ENCODE measurements around the gene TMEM132C.

The TMEM132C gene

DNA sequence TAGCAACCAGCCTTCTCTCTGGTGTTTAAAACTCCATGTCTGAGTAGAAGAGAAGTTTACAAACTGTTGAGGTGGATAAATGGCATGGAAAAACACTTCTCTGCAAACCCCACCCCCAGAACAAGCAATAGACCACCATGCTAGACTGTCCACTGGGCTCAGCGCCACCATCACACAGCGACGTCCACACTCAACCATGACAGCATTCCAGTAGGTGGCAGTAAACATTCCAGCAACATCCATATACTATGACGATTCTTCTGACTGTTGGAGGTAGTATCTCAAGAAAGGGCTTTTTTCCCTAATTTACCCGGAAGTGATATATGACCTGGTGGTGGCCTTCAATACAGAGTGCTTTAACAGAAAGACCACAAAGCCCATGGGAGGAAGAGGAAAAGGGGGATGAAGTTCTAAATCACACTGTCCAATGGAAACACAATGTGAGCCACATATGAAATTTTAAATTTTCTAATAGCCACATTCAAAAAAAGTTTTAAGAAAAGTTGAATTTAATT is 404.6 kb downstream of the TMEM132C start:
- TF ChIP-seq, protein P1, sequence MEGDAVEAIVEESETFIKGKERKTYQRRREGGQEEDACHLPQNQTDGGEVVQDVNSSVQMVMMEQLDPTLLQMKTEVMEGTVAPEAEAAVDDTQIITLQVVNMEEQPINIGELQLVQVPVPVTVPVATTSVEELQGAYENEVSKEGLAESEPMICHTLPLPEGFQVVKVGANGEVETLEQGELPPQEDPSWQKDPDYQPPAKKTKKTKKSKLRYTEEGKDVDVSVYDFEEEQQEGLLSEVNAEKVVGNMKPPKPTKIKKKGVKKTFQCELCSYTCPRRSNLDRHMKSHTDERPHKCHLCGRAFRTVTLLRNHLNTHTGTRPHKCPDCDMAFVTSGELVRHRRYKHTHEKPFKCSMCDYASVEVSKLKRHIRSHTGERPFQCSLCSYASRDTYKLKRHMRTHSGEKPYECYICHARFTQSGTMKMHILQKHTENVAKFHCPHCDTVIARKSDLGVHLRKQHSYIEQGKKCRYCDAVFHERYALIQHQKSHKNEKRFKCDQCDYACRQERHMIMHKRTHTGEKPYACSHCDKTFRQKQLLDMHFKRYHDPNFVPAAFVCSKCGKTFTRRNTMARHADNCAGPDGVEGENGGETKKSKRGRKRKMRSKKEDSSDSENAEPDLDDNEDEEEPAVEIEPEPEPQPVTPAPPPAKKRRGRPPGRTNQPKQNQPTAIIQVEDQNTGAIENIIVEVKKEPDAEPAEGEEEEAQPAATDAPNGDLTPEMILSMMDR (conservative IDR thresholded peaks at IDR 0.05; ENCODE audit: low read depth, low read length) = no peak
- no peak for DNase-seq (ENCODE audit: low read depth)
- H3K4me3 ChIP-seq (ENCODE audit: low read depth, low read length) = no peak overlapping the region

DNA sequence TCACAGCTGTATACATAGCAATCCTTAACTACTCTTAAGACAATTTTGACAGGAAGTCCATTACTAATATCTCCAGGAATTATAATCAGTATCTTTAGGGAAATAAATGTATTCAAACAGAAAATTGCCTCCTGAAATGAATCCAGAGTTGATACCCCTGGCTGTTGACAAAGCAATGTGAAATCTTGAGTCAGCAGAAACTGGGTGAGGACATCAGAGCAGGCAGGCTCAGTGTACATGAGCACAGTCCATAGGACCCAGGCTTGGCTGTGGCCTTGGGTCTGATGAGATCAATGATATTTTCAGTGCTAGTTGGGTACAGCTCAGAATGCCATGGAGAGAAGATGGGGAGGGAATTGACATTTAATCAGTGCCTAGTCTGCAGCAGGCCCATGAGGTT is 405.5 kb downstream of the TMEM132C start:
- TF ChIP-seq, protein P1 (conservative IDR thresholded peaks at IDR 0.05; ENCODE audit: low read depth, low read length) = no peak
- DNase-seq (ENCODE audit: low read depth) = no peak
- H3K4me3 ChIP-seq (ENCODE audit: low read depth, low read length) = no peak overlapping the region

DNA sequence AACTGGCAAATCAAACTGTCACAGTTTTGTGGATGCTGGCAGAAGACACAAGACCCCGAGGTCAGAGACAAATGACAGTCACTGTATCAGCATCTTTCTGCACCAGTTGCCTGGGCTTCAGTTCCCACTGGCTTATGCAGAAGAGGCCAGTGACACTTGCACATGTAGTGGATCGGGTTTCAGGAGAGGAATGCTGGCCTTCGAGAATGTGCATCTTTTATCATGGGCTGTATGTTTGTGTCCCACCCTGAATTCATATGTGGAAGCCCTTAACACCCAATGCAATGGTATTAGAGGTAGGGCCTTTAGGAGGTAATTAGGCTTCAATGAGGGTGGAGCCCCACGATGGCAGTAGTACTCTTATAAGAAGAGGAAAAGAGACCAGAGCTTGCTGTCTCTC is 405.9 kb downstream of the TMEM132C start:
- no peak for DNase-seq (ENCODE audit: low read depth)
- TF ChIP-seq, protein P1 (conservative IDR thresholded peaks at IDR 0.05; ENCODE audit: low read depth, low read length) = no peak
- no peak overlapping the region for H3K4me3 ChIP-seq (ENCODE audit: low read depth, low read length)

DNA sequence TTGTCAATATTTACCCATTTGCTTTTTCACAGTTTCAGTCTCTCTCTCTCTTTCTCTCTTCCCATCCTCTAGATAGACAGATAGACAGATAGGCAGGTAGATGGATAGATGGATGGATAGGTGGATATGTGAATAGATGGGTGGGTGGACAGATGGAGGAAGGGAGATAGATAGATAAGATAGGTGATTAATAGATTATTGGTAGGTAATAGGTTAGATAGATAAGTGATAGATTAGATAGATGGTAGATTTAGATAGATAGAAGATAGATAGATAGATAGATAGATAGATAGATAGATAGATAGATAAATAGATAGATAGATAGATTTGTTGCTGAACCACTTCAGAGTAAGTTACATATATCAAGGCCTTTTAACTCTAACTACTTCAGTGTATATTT is 408.6 kb downstream of the TMEM132C start:
- DNase-seq (ENCODE audit: low read depth) = no peak
- H3K4me3 ChIP-seq (ENCODE audit: low read depth, low read length) = no peak overlapping the region
- TF ChIP-seq, protein P1 (conservative IDR thresholded peaks at IDR 0.05; ENCODE audit: low read depth, low read length) = no peak

DNA sequence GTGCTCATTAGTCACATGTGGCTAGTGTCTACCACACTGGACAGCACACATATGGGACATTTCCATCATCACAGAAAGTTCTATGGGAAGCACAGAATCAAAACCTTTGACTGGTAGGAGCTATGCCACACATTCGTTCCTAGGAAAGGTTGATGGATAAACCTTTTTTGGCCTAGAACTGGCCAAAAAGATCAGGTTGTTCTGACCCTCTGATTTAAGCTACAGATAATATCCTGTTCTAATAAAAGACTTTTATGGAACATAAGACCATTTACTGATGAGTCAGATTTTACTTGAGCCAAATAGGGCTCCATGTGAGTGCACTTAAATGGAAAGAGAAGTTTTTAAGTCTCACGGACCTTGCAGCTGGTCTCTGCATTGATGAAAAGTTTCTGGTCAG is 413.6 kb downstream of the TMEM132C start:
- H3K4me3 ChIP-seq (ENCODE audit: low read depth, low read length) = no peak overlapping the region
- TF ChIP-seq, protein P1 (conservative IDR thresholded peaks at IDR 0.05; ENCODE audit: low read depth, low read length) = no peak
- DNase-seq (ENCODE audit: low read depth) = no peak

DNA sequence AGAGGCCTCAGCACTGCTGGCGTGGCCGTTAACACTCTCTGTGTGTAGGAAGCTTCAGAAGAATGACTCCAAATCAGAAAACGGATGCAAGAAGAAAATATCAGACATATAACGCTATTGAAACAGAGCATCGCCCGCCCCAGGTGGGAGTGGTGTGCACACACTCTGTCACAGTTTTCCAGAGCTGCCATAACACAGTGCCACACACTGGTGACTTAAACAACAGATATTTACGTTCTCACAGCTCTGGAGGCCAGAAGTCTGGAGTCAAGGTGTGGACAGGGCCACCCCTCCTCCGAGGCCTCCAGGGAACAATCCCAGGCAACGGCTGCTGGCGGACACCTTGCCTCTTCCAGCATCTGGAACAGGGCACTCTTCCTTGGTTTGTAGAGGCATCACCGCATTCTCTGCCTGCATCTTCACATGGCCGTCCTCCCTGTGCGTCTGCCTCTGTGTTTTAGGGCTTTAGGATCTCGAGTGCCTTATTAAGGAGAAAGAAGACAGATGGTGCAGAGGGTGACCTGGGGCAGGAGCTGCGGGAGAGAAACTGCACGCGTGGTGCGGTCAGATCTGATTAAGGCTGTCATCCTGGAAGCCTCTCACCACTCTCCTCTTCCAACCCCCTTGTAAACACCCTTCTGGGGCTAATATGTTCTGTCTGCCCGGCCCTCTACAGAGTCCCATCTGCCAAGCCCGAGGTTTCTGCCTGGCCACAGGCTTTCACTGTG is 415.7 kb downstream of the TMEM132C start:
- H3K4me3 ChIP-seq (ENCODE audit: low read depth, low read length) = no peak overlapping the region
- DNase-seq (ENCODE audit: low read depth) = no peak
- TF ChIP-seq, protein P1 (conservative IDR thresholded peaks at IDR 0.05; ENCODE audit: low read depth, low read length) = no peak

DNA sequence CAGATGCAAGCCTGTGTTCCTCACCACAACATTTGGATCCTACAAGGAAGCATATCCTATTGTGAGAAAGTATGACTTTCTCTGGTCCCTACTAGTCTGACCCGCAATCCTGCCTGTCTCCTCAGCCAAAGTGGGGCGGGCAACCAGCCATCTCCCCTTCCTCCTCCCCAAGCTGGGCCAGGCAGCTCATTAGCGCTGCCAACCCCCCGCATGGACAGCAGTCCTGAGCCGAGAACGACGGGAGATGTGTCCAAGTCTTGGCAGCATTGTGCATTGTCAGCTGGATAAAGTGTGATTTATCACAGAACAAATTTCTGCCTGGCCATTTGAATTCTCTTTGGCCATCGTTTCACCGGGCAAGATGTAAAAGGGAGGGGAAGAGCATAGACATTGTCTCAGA is 417.4 kb downstream of the TMEM132C start:
- H3K4me3 ChIP-seq (ENCODE audit: low read depth, low read length) = no peak overlapping the region
- no peak for DNase-seq (ENCODE audit: low read depth)
- TF ChIP-seq, protein P1 (conservative IDR thresholded peaks at IDR 0.05; ENCODE audit: low read depth, low read length) = no peak
